Measurements from ENCODE around the gene FBXO3. TPM values are rescaled to one million over a fixed set of nuclear protein-coding genes. Genes with fewer than 3 reads are reported as not detected.

The FBXO3 gene
- total RNA-seq, 1 donor from 2014 or later: 22.3 TPM

DNA sequence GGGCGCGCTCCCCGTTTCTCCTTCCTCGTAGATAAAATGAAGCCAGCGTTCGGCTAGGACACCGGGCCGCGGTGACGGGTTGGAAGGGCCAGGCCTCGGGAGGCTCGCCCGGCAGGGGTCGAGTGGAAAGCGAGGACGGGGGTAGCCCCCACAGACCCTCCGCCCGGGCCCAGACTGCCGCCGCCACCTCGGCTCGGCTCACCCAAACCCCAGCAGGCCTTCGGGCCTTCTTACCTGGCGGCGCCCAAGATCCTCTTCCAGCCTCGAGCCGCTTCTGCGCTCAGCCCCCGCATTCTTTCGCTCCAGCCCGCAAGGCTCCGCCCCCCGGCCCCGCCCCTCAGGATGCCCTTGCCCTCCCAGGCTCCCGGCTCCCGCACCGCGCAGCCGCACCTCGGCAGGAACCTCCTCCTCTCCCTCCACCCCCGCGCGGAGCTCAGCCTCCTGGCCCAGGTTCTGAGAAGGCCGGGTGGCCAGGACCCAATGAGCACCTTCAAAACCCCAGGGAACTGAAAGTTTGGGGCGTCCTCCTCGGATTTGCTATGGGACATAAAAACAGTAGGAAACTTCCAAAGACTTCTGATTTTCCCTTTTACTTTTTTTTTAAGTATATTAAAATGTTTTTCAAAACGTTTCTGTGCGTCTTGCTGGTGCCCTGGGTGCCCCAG lies 38.0 kb downstream of the FBXO3 start, which contains the start of gene CD59:
Gene CD59, minus strand, starts transcription at position 276 of the 665 bp plus-strand sequence. CDS start 13,978 bp downstream, outside the sequence.
- peak within 1 kb of the TSS; percentile 88 for H3K4me3 Mint-ChIP-seq
- peak; percentile 81 for ATAC-seq (ENCODE audit: low read depth)
- no peaks in the 10 kb centered on the region for H3K27me3 Mint-ChIP-seq
- TF ChIP-seq, protein P1, sequence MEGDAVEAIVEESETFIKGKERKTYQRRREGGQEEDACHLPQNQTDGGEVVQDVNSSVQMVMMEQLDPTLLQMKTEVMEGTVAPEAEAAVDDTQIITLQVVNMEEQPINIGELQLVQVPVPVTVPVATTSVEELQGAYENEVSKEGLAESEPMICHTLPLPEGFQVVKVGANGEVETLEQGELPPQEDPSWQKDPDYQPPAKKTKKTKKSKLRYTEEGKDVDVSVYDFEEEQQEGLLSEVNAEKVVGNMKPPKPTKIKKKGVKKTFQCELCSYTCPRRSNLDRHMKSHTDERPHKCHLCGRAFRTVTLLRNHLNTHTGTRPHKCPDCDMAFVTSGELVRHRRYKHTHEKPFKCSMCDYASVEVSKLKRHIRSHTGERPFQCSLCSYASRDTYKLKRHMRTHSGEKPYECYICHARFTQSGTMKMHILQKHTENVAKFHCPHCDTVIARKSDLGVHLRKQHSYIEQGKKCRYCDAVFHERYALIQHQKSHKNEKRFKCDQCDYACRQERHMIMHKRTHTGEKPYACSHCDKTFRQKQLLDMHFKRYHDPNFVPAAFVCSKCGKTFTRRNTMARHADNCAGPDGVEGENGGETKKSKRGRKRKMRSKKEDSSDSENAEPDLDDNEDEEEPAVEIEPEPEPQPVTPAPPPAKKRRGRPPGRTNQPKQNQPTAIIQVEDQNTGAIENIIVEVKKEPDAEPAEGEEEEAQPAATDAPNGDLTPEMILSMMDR (IDR thresholded peaks at IDR 0.05): no peak
- H3K27ac Mint-ChIP-seq: peak within 1 kb of the TSS; percentile 81
- peaks cover 39% of the 10 kb centered on the region for H3K4me1 Mint-ChIP-seq
- CTCF ChIA-PET: interaction anchor here (1.4 kb wide), 1 partner anchor 193 kb away, joined by 4 read pairs; no protein-coding TSS in a partner anchor
- POLR2A ChIA-PET: interaction anchor here (0.6 to 2.6 kb wide), 11 partner anchors 11 to 618 kb away, joined by 3 to 15 read pairs (median 4); partner anchors contain the start of genes C11orf91 and FBXO3
- DNase-seq: peak; percentile 82
- intact Hi-C loops (cut with micrococcal nuclease): loop anchor here (1.0 to 10.0 kb wide), 7 partner anchors 36 to 841 kb away; partner anchors contain the start of genes C11orf91, CSTF3, FBXO3 and HIPK3
- H3K9me3 Mint-ChIP-seq: no peaks in the 10 kb centered on the region
- H3K36me3 Mint-ChIP-seq (ENCODE audit: low read depth): peaks cover 6% of the 10 kb centered on the region

GRCh38 chr11:33735271-33736147 lies 38.8 kb downstream of the FBXO3 start:
- peaks cover 6% of the 10 kb centered on the region for H3K36me3 Mint-ChIP-seq (ENCODE audit: low read depth)
- ChIA-PET POLR2A (interaction anchor here (0.7 to 2.6 kb wide), 6 partner anchors 19 to 617 kb away, joined by 3 to 15 read pairs (median 4); partner anchors contain the start of genes C11orf91 and FBXO3), CTCF (interaction anchor here (1.4 kb wide), 1 partner anchor 193 kb away, joined by 4 read pairs; no protein-coding TSS in a partner anchor)
- ATAC-seq (ENCODE audit: low read depth): peak; percentile 67
- DNase-seq: peak; percentile 52
- intact Hi-C loops (cut with micrococcal nuclease): loop anchor here (1.0 to 10.0 kb wide), 7 partner anchors 35 to 841 kb away; partner anchors contain the start of genes C11orf91, CSTF3, FBXO3 and HIPK3
- H3K4me1 Mint-ChIP-seq: peaks cover 39% of the 10 kb centered on the region
- H3K27ac Mint-ChIP-seq: peak overlapping the region; percentile 81
- H3K4me3 Mint-ChIP-seq: peak overlapping the region; percentile 88
- TF ChIP-seq, protein P1 (IDR thresholded peaks at IDR 0.05): no peak
- H3K27me3 Mint-ChIP-seq: no peaks in the 10 kb centered on the region
- no peaks in the 10 kb centered on the region for H3K9me3 Mint-ChIP-seq

GRCh38 chr11:33734441-33735270 lies 39.7 kb downstream of the FBXO3 start:
- Mint-ChIP-seq H3K4me1 (peaks cover 39% of the 10 kb centered on the region), H3K27ac (peak overlapping the region; percentile 81), H3K4me3 (peak overlapping the region; percentile 88), H3K9me3 (no peaks in the 10 kb centered on the region), H3K36me3 (ENCODE audit: low read depth) (peaks cover 6% of the 10 kb centered on the region), H3K27me3 (no peaks in the 10 kb centered on the region)
- intact Hi-C loops (cut with micrococcal nuclease): loop anchor here (5.0 to 10.0 kb wide), 4 partner anchors 352 to 840 kb away; partner anchors contain the start of genes HIPK3 and QSER1
- TF ChIP-seq, protein P1 (IDR thresholded peaks at IDR 0.05): no peak
- CTCF ChIA-PET: interaction anchor here (1.3 to 3.0 kb wide), 2 partner anchors 8 to 19 kb away, joined by 3 to 10 read pairs; no protein-coding TSS in a partner anchor
- POLR2A ChIA-PET: no interaction called here
- ATAC-seq (ENCODE audit: low read depth) (no peak), DNase-seq (no peak)

DNA sequence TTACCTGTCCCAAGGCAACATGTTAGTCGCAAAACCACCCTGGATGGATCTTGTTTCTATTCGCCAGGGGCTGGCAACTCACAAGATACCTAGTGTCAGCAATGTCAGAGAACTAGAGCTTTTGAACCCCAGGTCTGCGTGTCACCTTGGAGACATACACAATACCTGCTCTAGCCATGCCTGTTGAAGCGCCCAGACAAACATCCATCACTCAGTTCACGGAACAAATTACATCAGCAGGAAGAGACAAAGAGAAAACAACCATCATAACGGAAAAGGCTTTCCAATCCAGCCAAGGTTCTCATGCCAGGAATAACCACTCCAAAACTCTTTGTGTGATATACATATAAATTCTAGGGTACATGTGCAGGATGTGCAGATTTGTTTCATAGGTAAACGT lies 40.3 kb downstream of the FBXO3 start:
- H3K27ac Mint-ChIP-seq: no peak overlapping the region
- TF ChIP-seq, protein P1 (IDR thresholded peaks at IDR 0.05): no peak
- H3K4me3 Mint-ChIP-seq: peak overlapping the region; percentile 15
- CTCF ChIA-PET: interaction anchor here (1.3 to 3.0 kb wide), 2 partner anchors 8 to 18 kb away, joined by 3 to 10 read pairs; no protein-coding TSS in a partner anchor
- peaks cover 39% of the 10 kb centered on the region for H3K4me1 Mint-ChIP-seq
- intact Hi-C loops (cut with micrococcal nuclease): loop anchor here (10.0 kb wide), 1 partner anchor 839 kb away; the partner anchor contains the start of gene QSER1
- no peak for ATAC-seq (ENCODE audit: low read depth)
- H3K27me3 Mint-ChIP-seq: no peaks in the 10 kb centered on the region
- H3K9me3 Mint-ChIP-seq: no peaks in the 10 kb centered on the region
- DNase-seq: no peak
- POLR2A ChIA-PET: no interaction called here
- H3K36me3 Mint-ChIP-seq (ENCODE audit: low read depth): peaks cover 6% of the 10 kb centered on the region

Measured in activated B cell treated with CpG ODN at 0.5 μM for 24 hours (primary cell).